ENCODE results near the gene MTUS2.

The MTUS2 gene

GRCh38 chr13:29284726-29285125 is 464.6 kb downstream of the MTUS2 start:
- no peak overlapping the region for H3K4me2 ChIP-seq (ENCODE audit: low read depth, low read length, poor library complexity, severe bottlenecking)
- no peaks in the 10 kb centered on the region for H4K20me1 ChIP-seq (ENCODE audit: low read depth, low read length)
- H3K9me3 ChIP-seq (ENCODE audit: insufficient read depth, low read length) = no peaks in the 10 kb centered on the region
- H3K79me2 ChIP-seq (ENCODE audit: insufficient read depth, low read length) = no peaks in the 10 kb centered on the region
- H3K9ac ChIP-seq (ENCODE audit: low read length) = no peak overlapping the region
- no peaks in the 10 kb centered on the region for H3F3A ChIP-seq (ENCODE audit: insufficient read depth)
- no peak overlapping the region for H3K4me3 ChIP-seq (ENCODE audit: insufficient read depth, low read length, poor library complexity, severe bottlenecking)
- no peak for TF ChIP-seq EZH2phosphoT487 (conservative IDR thresholded peaks at IDR 0.05; ENCODE audit: low read length)
- TF ChIP-seq, protein P1, sequence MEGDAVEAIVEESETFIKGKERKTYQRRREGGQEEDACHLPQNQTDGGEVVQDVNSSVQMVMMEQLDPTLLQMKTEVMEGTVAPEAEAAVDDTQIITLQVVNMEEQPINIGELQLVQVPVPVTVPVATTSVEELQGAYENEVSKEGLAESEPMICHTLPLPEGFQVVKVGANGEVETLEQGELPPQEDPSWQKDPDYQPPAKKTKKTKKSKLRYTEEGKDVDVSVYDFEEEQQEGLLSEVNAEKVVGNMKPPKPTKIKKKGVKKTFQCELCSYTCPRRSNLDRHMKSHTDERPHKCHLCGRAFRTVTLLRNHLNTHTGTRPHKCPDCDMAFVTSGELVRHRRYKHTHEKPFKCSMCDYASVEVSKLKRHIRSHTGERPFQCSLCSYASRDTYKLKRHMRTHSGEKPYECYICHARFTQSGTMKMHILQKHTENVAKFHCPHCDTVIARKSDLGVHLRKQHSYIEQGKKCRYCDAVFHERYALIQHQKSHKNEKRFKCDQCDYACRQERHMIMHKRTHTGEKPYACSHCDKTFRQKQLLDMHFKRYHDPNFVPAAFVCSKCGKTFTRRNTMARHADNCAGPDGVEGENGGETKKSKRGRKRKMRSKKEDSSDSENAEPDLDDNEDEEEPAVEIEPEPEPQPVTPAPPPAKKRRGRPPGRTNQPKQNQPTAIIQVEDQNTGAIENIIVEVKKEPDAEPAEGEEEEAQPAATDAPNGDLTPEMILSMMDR (IDR thresholded peaks at IDR 0.05; ENCODE audit: insufficient read depth, low read length, poor library complexity, severe bottlenecking) = no peak
- no peak overlapping the region for H3K27ac ChIP-seq (ENCODE audit: low read depth, low read length)
- H3K27me3 ChIP-seq (ENCODE audit: low read length) = no peaks in the 10 kb centered on the region
- no peaks in the 10 kb centered on the region for H3K9me2 ChIP-seq (replicated peaks; ENCODE audit: insufficient read depth, low read length)
- no peaks in the 10 kb centered on the region for H3K36me3 ChIP-seq (ENCODE audit: low read length)
- no peak overlapping the region for H2AFZ ChIP-seq (ENCODE audit: low read depth, low read length, severe bottlenecking)

- Histone ChIP-seq H3F3A (ENCODE audit: insufficient read depth) (no peaks in the 10 kb centered on the region), H3K36me3 (ENCODE audit: low read length) (no peaks in the 10 kb centered on the region), H3K27me3 (ENCODE audit: low read length) (no peaks in the 10 kb centered on the region), H4K20me1 (ENCODE audit: low read depth, low read length) (no peaks in the 10 kb centered on the region), H3K9ac (ENCODE audit: low read length) (no peak overlapping the region), H3K9me3 (ENCODE audit: insufficient read depth, low read length) (no peaks in the 10 kb centered on the region), H3K4me2 (ENCODE audit: low read depth, low read length, poor library complexity, severe bottlenecking) (no peak overlapping the region), H3K4me3 (ENCODE audit: insufficient read depth, low read length, poor library complexity, severe bottlenecking) (no peak overlapping the region), H3K79me2 (ENCODE audit: insufficient read depth, low read length) (no peaks in the 10 kb centered on the region), H3K9me2 (replicated peaks; ENCODE audit: insufficient read depth, low read length) (no peaks in the 10 kb centered on the region), H2AFZ (ENCODE audit: low read depth, low read length, severe bottlenecking) (no peak overlapping the region), H3K27ac (ENCODE audit: low read depth, low read length) (no peak overlapping the region)
- TF ChIP-seq EZH2phosphoT487 (conservative IDR thresholded peaks at IDR 0.05; ENCODE audit: low read length) = no peak
- TF ChIP-seq, protein P1 (IDR thresholded peaks at IDR 0.05; ENCODE audit: insufficient read depth, low read length, poor library complexity, severe bottlenecking) = no peak
These were observed 467.1 kb downstream of the MTUS2 start for GRCh38 chr13:29287237-29287636.

GRCh38 chr13:29292045-29292444 is 471.9 kb downstream of the MTUS2 start:
- Histone ChIP-seq H3K36me3 (ENCODE audit: low read length) (no peaks in the 10 kb centered on the region), H3K9ac (ENCODE audit: low read length) (no peak overlapping the region), H3K4me2 (ENCODE audit: low read depth, low read length, poor library complexity, severe bottlenecking) (no peak overlapping the region), H3K9me2 (replicated peaks; ENCODE audit: insufficient read depth, low read length) (no peaks in the 10 kb centered on the region), H3K27me3 (ENCODE audit: low read length) (no peaks in the 10 kb centered on the region), H3K9me3 (ENCODE audit: insufficient read depth, low read length) (no peaks in the 10 kb centered on the region), H3K79me2 (ENCODE audit: insufficient read depth, low read length) (no peaks in the 10 kb centered on the region), H3K4me3 (ENCODE audit: insufficient read depth, low read length, poor library complexity, severe bottlenecking) (no peak overlapping the region), H2AFZ (ENCODE audit: low read depth, low read length, severe bottlenecking) (no peak overlapping the region), H4K20me1 (ENCODE audit: low read depth, low read length) (no peaks in the 10 kb centered on the region), H3K27ac (ENCODE audit: low read depth, low read length) (no peak overlapping the region), H3F3A (ENCODE audit: insufficient read depth) (no peaks in the 10 kb centered on the region)
- TF ChIP-seq, protein P1 (IDR thresholded peaks at IDR 0.05; ENCODE audit: insufficient read depth, low read length, poor library complexity, severe bottlenecking) = no peak
- no peak for TF ChIP-seq EZH2phosphoT487 (conservative IDR thresholded peaks at IDR 0.05; ENCODE audit: low read length)

Data from SU-DHL-6 (cell line).